ENCODE measurements around the gene ACSBG1.

Gene ACSBG1

GRCh38 chr15:78131295-78132061, 102.9 kb downstream of the ACSBG1 start, which contains the start of gene CIB2:
Gene CIB2 (minus strand): TSS chr15:78131445. CDS start chr15:78131215, 230 bp downstream.
- peak within 1 kb of the TSS; percentile 70 for H3K4me3 ChIP-seq (ENCODE audit: low read depth, low read length)
- TF ChIP-seq CTCF (conservative IDR thresholded peaks at IDR 0.05; ENCODE audit: low read depth, low read length): peak; percentile 34
- DNase-seq (ENCODE audit: low read depth): peak; percentile 46

- DNase-seq (ENCODE audit: low read depth): no peak
Observed at GRCh38 chr15:78130466-78131294, 103.7 kb downstream of the ACSBG1 start.

GRCh38 chr15:78129751-78130287, 104.5 kb downstream of the ACSBG1 start:
- no peak overlapping the region for H3K4me3 ChIP-seq (ENCODE audit: low read depth, low read length)
- DNase-seq (ENCODE audit: low read depth): no peak
- TF ChIP-seq CTCF (conservative IDR thresholded peaks at IDR 0.05; ENCODE audit: low read depth, low read length): no peak

More at GRCh38 chr15:78130466-78131294, 103.7 kb downstream of the ACSBG1 start:
- no peak for TF ChIP-seq CTCF (conservative IDR thresholded peaks at IDR 0.05; ENCODE audit: low read depth, low read length)
- H3K4me3 ChIP-seq (ENCODE audit: low read depth, low read length): peak overlapping the region; percentile 70

GRCh38 chr15:78129077-78129750, 105.2 kb downstream of the ACSBG1 start:
- DNase-seq (ENCODE audit: low read depth): no peak
- no peak for TF ChIP-seq CTCF (conservative IDR thresholded peaks at IDR 0.05; ENCODE audit: low read depth, low read length)
- no peak overlapping the region for H3K4me3 ChIP-seq (ENCODE audit: low read depth, low read length)

GRCh38 chr15:78127882-78128281, 106.5 kb downstream of the ACSBG1 start:
- no peak for DNase-seq (ENCODE audit: low read depth)
- H3K4me3 ChIP-seq (ENCODE audit: low read depth, low read length): no peak overlapping the region
- TF ChIP-seq CTCF (conservative IDR thresholded peaks at IDR 0.05; ENCODE audit: low read depth, low read length): no peak

- no peak overlapping the region for H3K4me3 ChIP-seq (ENCODE audit: low read depth, low read length)
- no peak for DNase-seq (ENCODE audit: low read depth)
- no peak for TF ChIP-seq CTCF (conservative IDR thresholded peaks at IDR 0.05; ENCODE audit: low read depth, low read length)
Observed at GRCh38 chr15:78125267-78125666, 109.1 kb downstream of the ACSBG1 start.
